NOMO-1 (cell line): ENCODE results near the gene XYLT2.

Source experiments
- DNase-seq, 2 experiments: peaks; one replicate each; lab custom pipeline; 2025; ENCODE audit not compliant: unreplicated experiment in 2 of 2; lab: John Stamatoyannopoulos, UW

XYLT2 gene

GRCh38 chr17:50361561-50362480, 15.9 kb downstream of the XYLT2 start:
- DNase-seq, result peak; percentile 36 to 56

GRCh38 chr17:50362661-50363060, 16.7 kb downstream of the XYLT2 start:
- DNase-seq, result no peak

GRCh38 chr17:50363217-50364060, 17.5 kb downstream of the XYLT2 start:
- DNase-seq, result no peak

- no peak for DNase-seq
Observed at GRCh38 chr17:50364061-50364458, 18.1 kb downstream of the XYLT2 start.

- no peak for DNase-seq
Observed at GRCh38 chr17:50364715-50365114, 18.8 kb downstream of the XYLT2 start.

- no peak for DNase-seq
Observed at GRCh38 chr17:50365165-50365564, 19.2 kb downstream of the XYLT2 start.

GRCh38 chr17:50365649-50366393, 19.9 kb downstream of the XYLT2 start:
- DNase-seq, result no peak

- DNase-seq, result no peak
Observed at GRCh38 chr17:50367401-50367800, 21.5 kb downstream of the XYLT2 start.

GRCh38 chr17:50370052-50370451, 24.1 kb downstream of the XYLT2 start:
- no peak for DNase-seq

GRCh38 chr17:50371526-50371925, 25.6 kb downstream of the XYLT2 start:
- no peak for DNase-seq

GRCh38 chr17:50372222-50372757, 26.4 kb downstream of the XYLT2 start:
- no peak for DNase-seq

- DNase-seq, result peak; percentile 89 to 94
Observed at GRCh38 chr17:50372758-50373556, 27.0 kb downstream of the XYLT2 start, which contains the start of the genes EME1 and MRPL27. TSS of gene EME1 (plus strand) at chr17:50373229. CDS start at chr17:50375209, 1,980 bp downstream. TSS of gene MRPL27 (minus strand) at chr17:50373184. CDS start at chr17:50373170, 14 bp downstream.

- DNase-seq, result no peak
Observed at GRCh38 chr17:50373705-50374104, 27.8 kb downstream of the XYLT2 start.

- DNase-seq, result no peak
Observed at GRCh38 chr17:50375858-50376538, 30.1 kb downstream of the XYLT2 start.

GRCh38 chr17:50379351-50380132, 33.6 kb downstream of the XYLT2 start:
- no peak for DNase-seq

GRCh38 chr17:50380369-50381259, 34.7 kb downstream of the XYLT2 start:
- no peak for DNase-seq

GRCh38 chr17:50381260-50381815, 35.4 kb downstream of the XYLT2 start:
- DNase-seq, result no peak
